T47D (cell line): ENCODE data around the gene ALOX5.

Experiments used
- DNase-seq, 2 experiments: peaks; one replicate each; pipeline versions ENCODE4 v3.0.0 to v3.0.0-alpha.2; 2011 to 2012; ENCODE audit warnings: low read depth in 1 of 2, low spot score in 1 of 2
- JUND ChIP-seq: IDR thresholded peaks from 2 replicates; pipeline ENCODE4 v1.6.1; 2012; ENCODE audit warnings: low read depth
- in situ Hi-C: cut with HindIII; loops from 2 replicates; pipeline ENCODE4 v1.10.0; 2016; ENCODE audit warnings: low sequenced_read_pairs, low pct_unique_long_range_greater_than_20kb

Gene ALOX5

GRCh38 chr10:45440511-45441062 is 66.6 kb downstream of the ALOX5 start:
- TF ChIP-seq JUND: no peak
- in situ Hi-C loops: no loop called here
- DNase-seq: no peak

GRCh38 chr10:45441239-45442190 is 67.5 kb downstream of the ALOX5 start:
- DNase-seq: no peak
- TF ChIP-seq JUND: no peak
- in situ Hi-C loops: no loop called here

GRCh38 chr10:45442251-45442650 is 68.2 kb downstream of the ALOX5 start:
- DNase-seq: no peak
- no peak for TF ChIP-seq JUND
- in situ Hi-C loops: no loop called here

GRCh38 chr10:45442662-45443061 is 68.6 kb downstream of the ALOX5 start:
- no peak for TF ChIP-seq JUND
- in situ Hi-C loops: no loop called here
- DNase-seq: no peak

- DNase-seq: peak in 1 of 2 experiments; percentile 20
- in situ Hi-C loops: no loop called here
- TF ChIP-seq JUND: no peak
Observed at GRCh38 chr10:45443101-45444009, 69.3 kb downstream of the ALOX5 start.

- in situ Hi-C loops: no loop called here
- DNase-seq: no peak
Observed at GRCh38 chr10:45444022-45444421, 70.0 kb downstream of the ALOX5 start.

GRCh38 chr10:45444976-45445898 is 71.2 kb downstream of the ALOX5 start:
- in situ Hi-C loops: no loop called here
- no peak for DNase-seq
- no peak for TF ChIP-seq JUND

More at GRCh38 chr10:45444022-45444421, 70.0 kb downstream of the ALOX5 start:
- TF ChIP-seq JUND: no peak

- no peak for TF ChIP-seq JUND
- in situ Hi-C loops: no loop called here
- no peak for DNase-seq
Observed at GRCh38 chr10:45446858-45447257, 72.8 kb downstream of the ALOX5 start.

GRCh38 chr10:45447416-45447815 is 73.4 kb downstream of the ALOX5 start:
- no peak for DNase-seq
- TF ChIP-seq JUND: no peak
- in situ Hi-C loops: no loop called here

- DNase-seq: no peak
- in situ Hi-C loops: no loop called here
- no peak for TF ChIP-seq JUND
Observed at GRCh38 chr10:45450866-45451265, 76.8 kb downstream of the ALOX5 start.

- no peak for DNase-seq
- in situ Hi-C loops: no loop called here
- TF ChIP-seq JUND: no peak
Observed at GRCh38 chr10:45451407-45451806, 77.4 kb downstream of the ALOX5 start.
